DOHH2 (cell line): Measurements from ENCODE around the gene PTAR1.

ENCODE experiments used
- H3F3A ChIP-seq: fragments of 200-600 bp; sonication (generic), shearing (Covaris generic); 2 replicates; pipeline ENCODE4 v1.6.0; 2016; ENCODE audit warnings: antibody characterized with exemption, mild to moderate bottlenecking; ENCODE audit not compliant: control insufficient read depth, insufficient read depth
- H3K27ac ChIP-seq: fragments of 200-600 bp; sonication (generic); 2 replicates; pipeline ENCODE4 v1.5.1; 2014; ENCODE audit warnings: low read depth, mild to moderate bottlenecking, low read length, moderate library complexity
- H3K27me3 ChIP-seq: fragments of 200-600 bp; sonication (generic); 2 replicates; pipeline ENCODE4 v1.6.1; 2014; ENCODE audit warnings: mild to moderate bottlenecking, low read length, mixed read lengths; ENCODE audit not compliant: control insufficient read depth
- H3K36me3 ChIP-seq: fragments of 200-600 bp; sonication (generic); 2 replicates; pipeline ENCODE4 v1.6.1; 2014; ENCODE audit warnings: mild to moderate bottlenecking, low read length, moderate library complexity, mixed read lengths; ENCODE audit not compliant: control insufficient read depth
- H3K4me1 ChIP-seq: fragments of 200-600 bp; sonication (generic); 2 replicates; pipeline ENCODE4 v1.6.1; 2014; ENCODE audit warnings: mild to moderate bottlenecking, low read length, mixed read lengths; ENCODE audit not compliant: control insufficient read depth
- H3K4me2 ChIP-seq: fragments of 200-600 bp; sonication (generic); 2 replicates; pipeline ENCODE4 v1.6.0; 2014; ENCODE audit warnings: mild to moderate bottlenecking, low read length, moderate library complexity
- H3K4me3 ChIP-seq: fragments of 200-600 bp; sonication (generic); 2 replicates; pipeline ENCODE4 v1.5.1; 2014; ENCODE audit warnings: mild to moderate bottlenecking, low read length, mixed read lengths
- H3K79me2 ChIP-seq: fragments of 200-600 bp; sonication (generic); 2 replicates; pipeline ENCODE4 v1.6.1; 2014; ENCODE audit warnings: mild to moderate bottlenecking, low read length, mixed read lengths; ENCODE audit not compliant: control insufficient read depth
- H3K9me2 ChIP-seq: fragments of 200-600 bp; sonication (generic); replicated peaks from 2 replicates; pipeline ENCODE4 v1.6.1; 2014; ENCODE audit warnings: mild to moderate bottlenecking, low read length, mixed read lengths; ENCODE audit not compliant: control insufficient read depth
- H3K9me3 ChIP-seq: fragments of 200-600 bp; sonication (generic); 2 replicates; pipeline ENCODE4 v1.6.1; 2014; ENCODE audit warnings: antibody characterized with exemption, low read length, mixed read lengths; ENCODE audit not compliant: control insufficient read depth, insufficient read depth
- H4K20me1 ChIP-seq: fragments of 200-600 bp; sonication (generic); 2 replicates; pipeline ENCODE4 v1.6.0; 2014; ENCODE audit warnings: low read depth, mild to moderate bottlenecking, antibody characterized with exemption, low read length, moderate library complexity; ENCODE audit not compliant: control insufficient read depth, insufficient read depth
- EZH2phosphoT487 ChIP-seq: fragments of 200-600 bp; sonication (generic); IDR thresholded peaks from 2 replicates; pipeline ENCODE4 v1.6.1; 2017; ENCODE audit warnings: borderline replicate concordance, mild to moderate bottlenecking, antibody characterized with exemption, low read length, moderate library complexity, mixed read lengths
- TF ChIP-seq, protein P1 (sequence below): fragments of 200-600 bp; sonication (generic); IDR thresholded peaks from one replicate; pipeline ENCODE4 v1.5.1; 2014; ENCODE audit warnings: antibody characterized with exemption, mild to moderate bottlenecking, low read depth, low read length; ENCODE audit not compliant: poor library complexity, severe bottlenecking

Gene PTAR1

GRCh38 chr9:69755205-69755604 lies 4.6 kb downstream of the PTAR1 start:
- Histone ChIP-seq H3K9me3 (no peaks in the 10 kb centered on the region), H3K79me2 (peaks cover 86% of the 10 kb centered on the region), H3K4me2 (no peak overlapping the region), H3K4me1 (peaks cover 12% of the 10 kb centered on the region), H4K20me1 (no peaks in the 10 kb centered on the region), H3K27me3 (no peaks in the 10 kb centered on the region), H3K27ac (no peak overlapping the region), H3K4me3 (no peak overlapping the region), H3K9me2 (no peaks in the 10 kb centered on the region), H3F3A (no peaks in the 10 kb centered on the region), H3K36me3 (peaks cover 48% of the 10 kb centered on the region)
- TF ChIP-seq EZH2phosphoT487 = no peak
- TF ChIP-seq, protein P1, sequence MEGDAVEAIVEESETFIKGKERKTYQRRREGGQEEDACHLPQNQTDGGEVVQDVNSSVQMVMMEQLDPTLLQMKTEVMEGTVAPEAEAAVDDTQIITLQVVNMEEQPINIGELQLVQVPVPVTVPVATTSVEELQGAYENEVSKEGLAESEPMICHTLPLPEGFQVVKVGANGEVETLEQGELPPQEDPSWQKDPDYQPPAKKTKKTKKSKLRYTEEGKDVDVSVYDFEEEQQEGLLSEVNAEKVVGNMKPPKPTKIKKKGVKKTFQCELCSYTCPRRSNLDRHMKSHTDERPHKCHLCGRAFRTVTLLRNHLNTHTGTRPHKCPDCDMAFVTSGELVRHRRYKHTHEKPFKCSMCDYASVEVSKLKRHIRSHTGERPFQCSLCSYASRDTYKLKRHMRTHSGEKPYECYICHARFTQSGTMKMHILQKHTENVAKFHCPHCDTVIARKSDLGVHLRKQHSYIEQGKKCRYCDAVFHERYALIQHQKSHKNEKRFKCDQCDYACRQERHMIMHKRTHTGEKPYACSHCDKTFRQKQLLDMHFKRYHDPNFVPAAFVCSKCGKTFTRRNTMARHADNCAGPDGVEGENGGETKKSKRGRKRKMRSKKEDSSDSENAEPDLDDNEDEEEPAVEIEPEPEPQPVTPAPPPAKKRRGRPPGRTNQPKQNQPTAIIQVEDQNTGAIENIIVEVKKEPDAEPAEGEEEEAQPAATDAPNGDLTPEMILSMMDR = no peak

DNA sequence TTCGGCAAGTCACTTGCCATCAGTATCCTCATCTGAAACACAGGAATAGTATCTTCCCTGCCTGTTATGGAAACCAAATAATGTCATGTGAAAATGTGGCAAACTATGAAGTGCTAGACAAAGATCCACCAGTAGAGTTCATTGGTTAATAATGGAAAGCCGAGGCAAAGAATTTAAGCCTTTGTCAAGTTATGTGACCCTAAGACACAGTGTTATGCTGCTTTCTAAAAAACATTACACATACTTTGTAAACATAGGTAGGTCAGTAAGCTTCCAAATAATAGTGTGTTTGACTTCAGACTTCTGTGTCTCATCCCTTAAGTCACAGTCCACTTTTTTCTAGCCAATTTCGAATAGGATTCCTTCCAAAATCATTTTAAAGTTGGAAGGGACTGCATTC lies 6.0 kb downstream of the PTAR1 start:
- Histone ChIP-seq H3F3A (no peaks in the 10 kb centered on the region), H3K27ac (no peak overlapping the region), H3K27me3 (no peaks in the 10 kb centered on the region), H3K9me2 (no peaks in the 10 kb centered on the region), H3K4me2 (no peak overlapping the region), H4K20me1 (no peaks in the 10 kb centered on the region), H3K4me1 (peaks cover 17% of the 10 kb centered on the region), H3K36me3 (peaks cover 59% of the 10 kb centered on the region), H3K4me3 (no peak overlapping the region), H3K79me2 (peaks cover 88% of the 10 kb centered on the region), H3K9me3 (no peaks in the 10 kb centered on the region)
- no peak for TF ChIP-seq EZH2phosphoT487
- TF ChIP-seq, protein P1 = no peak

- no peaks in the 10 kb centered on the region for H3K27me3 ChIP-seq
- peaks cover 64% of the 10 kb centered on the region for H3K36me3 ChIP-seq
- TF ChIP-seq, protein P1 = no peak
- no peak for TF ChIP-seq EZH2phosphoT487
- H4K20me1 ChIP-seq = no peaks in the 10 kb centered on the region; the same call in 1 of the 2 replicates
- H3F3A ChIP-seq = no peaks in the 10 kb centered on the region
- H3K9me2 ChIP-seq = no peaks in the 10 kb centered on the region
- peaks cover 84% of the 10 kb centered on the region for H3K79me2 ChIP-seq
- no peak overlapping the region for H3K27ac ChIP-seq
- peaks cover 8% of the 10 kb centered on the region for H3K4me1 ChIP-seq
- H3K4me3 ChIP-seq = no peak overlapping the region
- H3K9me3 ChIP-seq = no peaks in the 10 kb centered on the region
- no peak overlapping the region for H3K4me2 ChIP-seq
These were observed 9.7 kb downstream of the PTAR1 start for GRCh38 chr9:69750085-69750484.

- peaks cover 61% of the 10 kb centered on the region for H3K36me3 ChIP-seq
- peaks cover 8% of the 10 kb centered on the region for H3K4me1 ChIP-seq
- H3F3A ChIP-seq = no peaks in the 10 kb centered on the region
- no peak overlapping the region for H3K4me3 ChIP-seq
- no peaks in the 10 kb centered on the region; the same call in 1 of the 2 replicates for H4K20me1 ChIP-seq
- no peaks in the 10 kb centered on the region for H3K9me3 ChIP-seq
- no peaks in the 10 kb centered on the region for H3K9me2 ChIP-seq
- H3K27me3 ChIP-seq = no peaks in the 10 kb centered on the region
- TF ChIP-seq EZH2phosphoT487 = no peak
- TF ChIP-seq, protein P1 = no peak
- H3K27ac ChIP-seq = no peak overlapping the region
- H3K4me2 ChIP-seq = no peak overlapping the region
- peaks cover 81% of the 10 kb centered on the region for H3K79me2 ChIP-seq
These were observed 11.5 kb downstream of the PTAR1 start for GRCh38 chr9:69748304-69748703.
